GM18526 (cell line): ENCODE measurements around the gene SIL1.

Source experiments
- POLR2A ChIP-seq: IDR thresholded peaks from 3 replicates; pipeline ENCODE4 v1.6.1; 2011; ENCODE audit not compliant: insufficient read length; ENCODE audit errors: extremely low read depth

SIL1 gene

DNA sequence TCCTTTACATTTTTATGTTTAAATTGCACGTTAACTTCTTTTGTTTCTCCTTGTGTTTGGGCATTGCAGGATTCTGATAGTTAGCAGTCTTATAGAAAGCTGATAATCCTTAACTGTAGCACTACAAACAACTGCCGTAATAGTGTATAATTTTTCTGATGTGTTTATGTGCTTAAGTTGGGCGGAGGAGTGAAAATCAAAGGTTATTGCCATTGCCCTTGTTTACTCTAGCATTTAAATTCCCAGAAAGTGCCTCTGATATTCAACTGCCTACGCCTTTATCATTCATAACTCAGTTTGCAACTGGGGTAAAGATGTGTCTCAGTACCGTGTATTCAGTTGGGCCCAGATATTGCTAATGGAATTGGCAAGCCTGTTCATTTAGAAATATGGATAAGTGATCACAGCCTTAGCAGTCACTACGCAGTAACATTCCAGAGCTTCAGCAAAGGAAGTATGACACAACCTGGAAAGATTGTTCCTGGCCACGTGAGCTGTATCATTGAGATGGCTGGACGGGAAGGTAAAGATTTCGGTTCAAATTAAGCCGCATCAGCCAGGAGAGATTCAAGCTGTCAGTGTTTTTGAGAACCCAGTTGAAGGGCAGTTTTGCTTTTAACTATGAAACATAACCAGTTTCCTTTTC lies 294.9 kb downstream of the SIL1 start:
- no peak for TF ChIP-seq POLR2A

DNA sequence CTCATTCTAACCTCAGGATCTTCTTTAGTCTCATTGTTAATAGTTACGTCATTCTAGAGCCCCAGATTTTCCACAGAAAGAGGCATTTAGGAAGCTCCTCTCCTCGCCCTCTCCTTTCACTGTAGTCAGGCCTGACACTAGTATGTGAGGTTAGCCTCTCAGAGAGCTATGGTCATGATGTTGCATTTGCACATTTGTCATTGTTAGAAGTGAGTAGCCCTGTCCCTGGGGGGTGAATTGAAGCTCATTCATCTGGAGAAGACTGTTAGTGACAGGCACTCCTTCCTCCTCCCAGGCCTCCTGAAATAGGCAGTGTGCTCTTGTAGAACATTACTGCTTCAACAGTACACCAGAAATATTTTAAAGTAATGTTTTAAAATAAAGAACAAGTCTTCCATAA lies 296.5 kb downstream of the SIL1 start:
- no peak for TF ChIP-seq POLR2A

- TF ChIP-seq POLR2A: no peak
Measured at GRCh38 chr5:138900281-138900965, 297.7 kb downstream of the SIL1 start.

- TF ChIP-seq POLR2A: no peak
Measured at GRCh38 chr5:138898742-138899141, 299.4 kb downstream of the SIL1 start.

- no peak for TF ChIP-seq POLR2A
Measured at GRCh38 chr5:138898299-138898698, 299.9 kb downstream of the SIL1 start.
